SK-N-SH treated with all-trans-retinoic acid at 6 μM for 48 hours (cell line): Measurements from ENCODE around the gene TEP1.

Experiments used
- ATAC-seq: fragments of 200-7000 bp; cut with Tn5 transposase; 3 replicates; pipeline ENCODE4 v1.9.1; 2020; ENCODE audit warnings: mild to moderate bottlenecking, moderate library complexity
- ARNTL ChIP-seq: fragments of 450-650 bp; formaldehyde crosslinking; IDR thresholded peaks from 2 replicates; pipeline ENCODE4 v1.5.0; 2020; ENCODE audit warnings: low read depth, mild to moderate bottlenecking, moderate library complexity, borderline replicate concordance
- BACH2 ChIP-seq: fragments of 250-450 bp; sonication (Bioruptor Pico); IDR thresholded peaks from 2 replicates; pipeline ENCODE4 v1.9.0; 2021; ENCODE audit warnings: mild to moderate bottlenecking, borderline replicate concordance
- CSDC2 ChIP-seq: fragments of 250-450 bp; sonication (Bioruptor Pico); IDR thresholded peaks from 2 replicates; pipeline ENCODE4 v1.5.0; 2020; ENCODE audit warnings: mild to moderate bottlenecking, moderate library complexity
- CSRNP3 ChIP-seq: fragments of 250-450 bp; sonication (Bioruptor Pico); IDR thresholded peaks from 2 replicates; pipeline ENCODE4 v1.5.1; 2021; ENCODE audit warnings: mild to moderate bottlenecking, moderate library complexity
- ESRRG ChIP-seq: fragments of 250-450 bp; sonication (Bioruptor Pico); IDR thresholded peaks from 2 replicates; pipeline ENCODE4 v1.6.1; 2021; ENCODE audit warnings: mild to moderate bottlenecking
- GLIS3 ChIP-seq: fragments of 250-450 bp; sonication (Bioruptor Pico); IDR thresholded peaks from 2 replicates; pipeline ENCODE4 v1.5.0; 2020; ENCODE audit warnings: mild to moderate bottlenecking, moderate library complexity
- ISL1 ChIP-seq: fragments of 250-450 bp; sonication (Bioruptor Pico); IDR thresholded peaks from 2 replicates; pipeline ENCODE4 v2.1.2; 2022; ENCODE audit warnings: mild to moderate bottlenecking, moderate library complexity
- OSR1 ChIP-seq: fragments of 250-450 bp; sonication (Bioruptor Pico); IDR thresholded peaks from 2 replicates; pipeline ENCODE4 v1.8.0; 2022; ENCODE audit warnings: moderate library complexity, mild to moderate bottlenecking, inconsistent platforms
- PATZ1 ChIP-seq: fragments of 250-450 bp; sonication (Bioruptor Pico); IDR thresholded peaks from 2 replicates; pipeline ENCODE4 v1.8.0; 2020; ENCODE audit warnings: mild to moderate bottlenecking, moderate library complexity, borderline replicate concordance
- POU6F1 ChIP-seq: fragments of 250-450 bp; sonication (Bioruptor Pico); IDR thresholded peaks from 2 replicates; pipeline ENCODE4 v1.8.0; 2021; ENCODE audit warnings: low read depth, mild to moderate bottlenecking, moderate library complexity, borderline replicate concordance
- PPARA ChIP-seq: fragments of 250-450 bp; sonication (Bioruptor Pico); IDR thresholded peaks from 2 replicates; pipeline ENCODE4 v1.5.0; 2020; ENCODE audit warnings: mild to moderate bottlenecking, borderline replicate concordance
- RARB ChIP-seq: fragments of 250-450 bp; sonication (Bioruptor Pico); IDR thresholded peaks from 2 replicates; pipeline ENCODE4 v1.8.0; 2021; ENCODE audit warnings: mild to moderate bottlenecking, moderate library complexity
- SNAI2 ChIP-seq: fragments of 250-450 bp; sonication (Bioruptor Pico); IDR thresholded peaks from 2 replicates; pipeline ENCODE4 v1.5.0; 2020; ENCODE audit warnings: mild to moderate bottlenecking, moderate library complexity
- TCF4 ChIP-seq: fragments of 250-450 bp; sonication (Bioruptor Pico); IDR thresholded peaks from 2 replicates; pipeline ENCODE4 v1.8.0; 2021; ENCODE audit warnings: mild to moderate bottlenecking, moderate library complexity, borderline replicate concordance
- TOX ChIP-seq: fragments of 250-450 bp; sonication (Bioruptor Pico); IDR thresholded peaks from 2 replicates; pipeline ENCODE4 v1.8.0; 2021; ENCODE audit warnings: mild to moderate bottlenecking, moderate library complexity, borderline replicate concordance
- TSHZ2 ChIP-seq: fragments of 250-450 bp; sonication (Bioruptor Pico); IDR thresholded peaks from 2 replicates; pipeline ENCODE4 v1.5.0; 2020; ENCODE audit warnings: mild to moderate bottlenecking, moderate library complexity
- ZC3H10 ChIP-seq: fragments of 250-450 bp; sonication (Bioruptor Pico); IDR thresholded peaks from 2 replicates; pipeline ENCODE4 v1.5.1; 2021; ENCODE audit warnings: mild to moderate bottlenecking, moderate library complexity
- ZFP3 ChIP-seq: fragments of 250-450 bp; sonication (Bioruptor Pico); IDR thresholded peaks from 2 replicates; pipeline ENCODE4 v1.5.0; 2020; ENCODE audit warnings: mild to moderate bottlenecking, moderate library complexity
- ZFP30 ChIP-seq: fragments of 450-650 bp; formaldehyde crosslinking; IDR thresholded peaks from 2 replicates; pipeline ENCODE4 v1.5.0; 2022; ENCODE audit warnings: mild to moderate bottlenecking, moderate library complexity
- ZNF565 ChIP-seq: fragments of 450-650 bp; formaldehyde crosslinking; conservative IDR thresholded peaks from 2 replicates; pipeline ENCODE4 v1.5.0; 2020; ENCODE audit warnings: low read depth, mild to moderate bottlenecking, moderate library complexity
- ZNF70 ChIP-seq: fragments of 450-650 bp; formaldehyde crosslinking; IDR thresholded peaks from 2 replicates; pipeline ENCODE4 v1.5.0; 2020; ENCODE audit warnings: mild to moderate bottlenecking, moderate library complexity
- ZNF8 ChIP-seq: fragments of 450-650 bp; formaldehyde crosslinking; IDR thresholded peaks from 2 replicates; pipeline ENCODE4 v1.5.0; 2020; ENCODE audit warnings: mild to moderate bottlenecking, moderate library complexity
- TF ChIP-seq, protein P1 (sequence below): fragments of 250-450 bp; sonication (Bioruptor Pico); IDR thresholded peaks from 2 replicates; pipeline ENCODE4 v1.5.1; 2020; ENCODE audit warnings: low read depth, mild to moderate bottlenecking, moderate library complexity

TEP1 gene

GRCh38 chr14:20416223-20416622 is 2.9 kb upstream of the TEP1 start (continued):
- TF ChIP-seq CSRNP3 (no peak), ZFP3 (no peak), POU6F1 (CRISPR knock-in tag) (no peak), ZFP30 (CRISPR knock-in tag) (no peak)

DNA sequence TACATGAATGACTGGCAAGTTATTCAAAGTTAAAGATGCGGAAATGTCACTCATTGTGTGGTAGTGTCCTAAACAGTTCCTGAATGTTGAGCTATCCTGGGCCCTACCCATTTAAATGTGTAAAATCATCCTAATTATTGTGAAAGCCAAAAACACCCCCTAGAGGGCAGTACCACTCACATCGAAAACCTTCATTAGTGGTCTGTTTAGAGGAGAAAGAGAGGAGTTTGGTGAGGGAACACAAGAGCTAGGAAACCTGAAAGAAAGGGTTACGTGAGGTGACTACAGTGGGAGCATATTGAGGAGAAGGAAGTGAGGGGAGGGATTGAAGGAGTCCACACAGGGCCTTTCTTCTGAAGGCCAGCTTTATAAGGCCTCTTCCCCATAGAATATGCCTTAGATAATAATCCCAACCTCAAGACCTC is 2.5 kb upstream of the TEP1 start:
- ATAC-seq, result peak; percentile 33
- TF ChIP-seq ZNF70 (CRISPR knock-in tag), result no peak
- no peak for TF ChIP-seq CSRNP3
- no peak for TF ChIP-seq CSDC2
- TF ChIP-seq BACH2 (CRISPR knock-in tag), result no peak
- no peak for TF ChIP-seq ARNTL (CRISPR knock-in tag)
- TF ChIP-seq ZNF565, result no peak
- TF ChIP-seq SNAI2 (CRISPR knock-in tag), result no peak
- no peak for TF ChIP-seq OSR1 (CRISPR knock-in tag)
- TF ChIP-seq TOX (CRISPR knock-in tag), result no peak
- TF ChIP-seq POU6F1 (CRISPR knock-in tag), result no peak
- no peak for TF ChIP-seq ZFP3
- TF ChIP-seq PPARA (CRISPR knock-in tag), result no peak
- no peak for TF ChIP-seq PATZ1
- TF ChIP-seq ZFP30 (CRISPR knock-in tag), result no peak
- no peak for TF ChIP-seq ZC3H10 (CRISPR knock-in tag)
- TF ChIP-seq ESRRG (CRISPR knock-in tag), result no peak
- no peak for TF ChIP-seq TSHZ2 (CRISPR knock-in tag)

- ATAC-seq, result peak; percentile 1; the same call in 2 of the 3 replicates
- TF ChIP-seq ZFP30 (CRISPR knock-in tag) (no peak), CSDC2 (no peak), PATZ1 (no peak), GLIS3 (CRISPR knock-in tag) (no peak), TCF4 (CRISPR knock-in tag) (no peak), RARB (CRISPR knock-in tag) (no peak), ZNF565 (no peak), ISL1 (no peak), ZNF8 (no peak), PPARA (CRISPR knock-in tag) (no peak), CSRNP3 (no peak), ZFP3 (no peak), ZC3H10 (CRISPR knock-in tag) (no peak)
- TF ChIP-seq, protein P1, sequence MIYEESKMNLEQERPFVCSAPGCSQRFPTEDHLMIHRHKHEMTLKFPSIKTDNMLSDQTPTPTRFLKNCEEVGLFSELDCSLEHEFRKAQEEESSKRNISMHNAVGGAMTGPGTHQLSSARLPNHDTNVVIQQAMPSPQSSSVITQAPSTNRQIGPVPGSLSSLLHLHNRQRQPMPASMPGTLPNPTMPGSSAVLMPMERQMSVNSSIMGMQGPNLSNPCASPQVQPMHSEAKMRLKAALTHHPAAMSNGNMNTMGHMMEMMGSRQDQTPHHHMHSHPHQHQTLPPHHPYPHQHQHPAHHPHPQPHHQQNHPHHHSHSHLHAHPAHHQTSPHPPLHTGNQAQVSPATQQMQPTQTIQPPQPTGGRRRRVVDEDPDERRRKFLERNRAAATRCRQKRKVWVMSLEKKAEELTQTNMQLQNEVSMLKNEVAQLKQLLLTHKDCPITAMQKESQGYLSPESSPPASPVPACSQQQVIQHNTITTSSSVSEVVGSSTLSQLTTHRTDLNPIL (CRISPR knock-in tag), result no peak
Observed at GRCh38 chr14:20413744-20414082, 412 bp upstream of the TEP1 start.
